ENCODE measurements around the gene ATP6V0A4.

GRCh38 chr7:138781004-138781403 lies 17.0 kb downstream of the ATP6V0A4 start:
- TF ChIP-seq CTCF (IDR thresholded peaks at IDR 0.05) (no peak), POLR2A (IDR thresholded peaks at IDR 0.05) (no peak)
